Lung (tissue), 12 donors: ENCODE results near the gene GRK6. TPM values are rescaled to one million over a fixed set of nuclear protein-coding genes. Genes with fewer than 3 reads are reported as not detected.

Source experiments
- ATAC-seq: fragments of 200-7000 bp; cut with Tn5 transposase; one replicate; pipeline ENCODE4 v1.9.1; 2020; ENCODE audit warnings: moderate number of reproducible peaks; ENCODE audit not compliant: insufficient read depth, low FRiP score
- DNase-seq, 3 donors: peaks; one replicate each; pipeline ENCODE4 v3.0.0-alpha.2; 2013 to 2017
- H3K27ac ChIP-seq, 2 donors: one replicate each; pipeline ENCODE4 v1.5.1; 2013; ENCODE audit warnings: mild to moderate bottlenecking in 2 of 2, moderate library complexity in 2 of 2, control low read depth in 1 of 2, inconsistent platforms in 1 of 2, low read depth in 1 of 2, low read length in 1 of 2
- H3K27me3 ChIP-seq, 3 donors: one replicate each; pipeline ENCODE4 v1.5.1; 2013; ENCODE audit warnings: low read length in 2 of 3; ENCODE audit not compliant: control insufficient read depth in 3 of 3, insufficient read depth in 3 of 3
- H3K36me3 ChIP-seq, 4 donors: one replicate each; pipeline ENCODE4 v1.5.1; 2013; ENCODE audit warnings: low read length in 4 of 4, mild to moderate bottlenecking in 1 of 4, moderate library complexity in 1 of 4; ENCODE audit not compliant: control insufficient read depth in 4 of 4, insufficient read depth in 4 of 4
- H3K4me1 ChIP-seq, 5 donors: one replicate each; pipeline ENCODE4 v1.5.1; 2013; ENCODE audit warnings: low read length in 5 of 5, mild to moderate bottlenecking in 2 of 5, moderate library complexity in 1 of 5; ENCODE audit not compliant: control insufficient read depth in 5 of 5, insufficient read depth in 5 of 5
- H3K4me3 ChIP-seq: one replicate; pipeline ENCODE4 v1.5.1; 2013; ENCODE audit warnings: mild to moderate bottlenecking, control low read depth, moderate library complexity
- H3K9ac ChIP-seq, 2 donors: one replicate each; pipeline ENCODE4 v1.5.1; 2013; ENCODE audit warnings: low read length in 2 of 2, control low read depth in 1 of 2; ENCODE audit not compliant: insufficient read depth in 1 of 2
- H3K9me3 ChIP-seq, 4 donors: one replicate each; pipeline ENCODE4 v1.5.1; 2013; ENCODE audit warnings: low read length in 3 of 4, mild to moderate bottlenecking in 1 of 4, moderate library complexity in 1 of 4; ENCODE audit not compliant: control insufficient read depth in 4 of 4, insufficient read depth in 3 of 4
- CTCF ChIP-seq: IDR thresholded peaks from 2 replicates; pipeline ENCODE4 v1.5.1; 2012; ENCODE audit warnings: mild to moderate bottlenecking; ENCODE audit errors: control extremely low read depth, extremely low read depth
- WGBS, 2 donors: extraction: QIAGEN DNeasy Blood & Tissue Kit; methylation state at CpG; one replicate each; pipeline ENCODE4 v1.1.7; 2013; 5-methylcytosine and 5-hydroxymethylcytosine counted together
- polyA plus RNA-seq, 2 donors: library from polyadenylated mRNA; stranded (reverse); fragments of 200-250 nt; gene quantifications; one replicate each; pipeline ENCODE4 v1.2.1, GENCODE V29; 2013
- total RNA-seq, 2 donors: library from RNA; depleted of rRNA in 1 of 2; stranded (reverse); fragments of >200 nt in 1 of 2; gene quantifications; one replicate each; pipeline ENCODE4 v1.2.1, GENCODE V29; 2014 to 2021
- donor health status: control.
- donor health status: control.
- donor health status: Bipolar disorder and iron deficiency.
- donor health status: healthy.
- donor health status: DM: yes; HTN: yes; CAD: no.

Gene GRK6
- total and polyA plus RNA-seq, 4 donors: 20.7 to 68.0 (median 40.3) TPM

GRCh38 chr5:177434942-177435738, 8.7 kb downstream of the GRK6 start:
- no peak for ATAC-seq
- Histone ChIP-seq H3K27ac (no peak overlapping the region), H3K36me3 (peaks cover 0 to 69% (median 31%) of the 10 kb centered on the region in 4 donors), H3K9ac (no peak overlapping the region), H3K9me3 (no peaks in the 10 kb centered on the region), H3K4me3 (no peak overlapping the region), H3K27me3 (no peaks in the 10 kb centered on the region), H3K4me1 (no peaks in the 10 kb centered on the region)
- TF ChIP-seq CTCF: no peak
- WGBS, 2 donors: 93 to 95% methylated on average over 20 of the region's 20 CpGs
- DNase-seq: no peak

- peaks cover 0 to 68% (median 32%) of the 10 kb centered on the region in 4 donors for H3K36me3 ChIP-seq
Measured at GRCh38 chr5:177435847-177436536, 9.5 kb downstream of the GRK6 start.

GRCh38 chr5:177437623-177438022, 11.1 kb downstream of the GRK6 start:
- Histone ChIP-seq H3K9ac (no peak overlapping the region), H3K36me3 (peaks cover 0 to 66% (median 24%) of the 10 kb centered on the region in 4 donors), H3K4me3 (no peak overlapping the region), H3K4me1 (no peaks in the 10 kb centered on the region), H3K27ac (no peak overlapping the region), H3K27me3 (no peaks in the 10 kb centered on the region), H3K9me3 (no peaks in the 10 kb centered on the region)
- WGBS, 2 donors: 71 to 75% methylated on average over 4 of the region's 4 CpGs
- TF ChIP-seq CTCF: no peak
- DNase-seq: no peak
- no peak for ATAC-seq

More at GRCh38 chr5:177435847-177436536, 9.5 kb downstream of the GRK6 start:
- Histone ChIP-seq H3K4me3 (no peak overlapping the region), H3K9ac (no peak overlapping the region), H3K27me3 (no peaks in the 10 kb centered on the region), H3K27ac (no peak overlapping the region), H3K4me1 (no peaks in the 10 kb centered on the region), H3K9me3 (no peaks in the 10 kb centered on the region)
- 94 to 96% methylated on average over 37 of the region's 37 CpGs for WGBS, 2 donors
- no peak for TF ChIP-seq CTCF
- DNase-seq (no peak), ATAC-seq (no peak)
